Activated CD4-positive, CD25-positive, alpha-beta regulatory T cell (primary cell): ENCODE results near the gene PSMD3.

ENCODE experiments used
- DNase-seq, 4 experiments: peaks; one replicate each; lab custom pipeline; 2025; lab: John Stamatoyannopoulos, UW

The PSMD3 gene

DNA sequence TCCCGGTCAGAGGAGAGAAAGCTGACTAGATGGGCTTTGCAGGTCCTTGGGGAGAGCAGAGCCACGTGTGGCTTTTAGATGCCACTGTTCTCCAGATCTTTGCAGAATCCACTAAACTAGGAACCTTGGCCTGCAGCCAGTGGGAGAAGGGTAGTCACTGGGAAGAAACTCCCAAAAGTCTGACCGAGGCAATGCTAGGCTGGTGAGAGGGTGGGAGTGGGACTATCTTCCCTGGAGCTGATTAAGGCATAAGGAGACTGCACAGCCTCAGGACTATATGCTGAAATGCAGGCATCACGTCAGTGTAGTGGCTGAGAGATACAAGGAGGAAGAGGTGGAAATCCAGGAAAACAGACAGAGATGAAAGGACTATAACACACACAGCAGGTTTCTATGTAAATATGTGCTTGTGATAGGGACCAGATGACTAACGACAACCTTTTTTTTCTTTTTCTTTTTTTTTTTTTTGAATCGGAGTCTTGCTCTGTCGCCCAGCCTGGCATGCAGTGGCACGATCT is 20.0 kb upstream of the PSMD3 start:
- no peak for DNase-seq

DNA sequence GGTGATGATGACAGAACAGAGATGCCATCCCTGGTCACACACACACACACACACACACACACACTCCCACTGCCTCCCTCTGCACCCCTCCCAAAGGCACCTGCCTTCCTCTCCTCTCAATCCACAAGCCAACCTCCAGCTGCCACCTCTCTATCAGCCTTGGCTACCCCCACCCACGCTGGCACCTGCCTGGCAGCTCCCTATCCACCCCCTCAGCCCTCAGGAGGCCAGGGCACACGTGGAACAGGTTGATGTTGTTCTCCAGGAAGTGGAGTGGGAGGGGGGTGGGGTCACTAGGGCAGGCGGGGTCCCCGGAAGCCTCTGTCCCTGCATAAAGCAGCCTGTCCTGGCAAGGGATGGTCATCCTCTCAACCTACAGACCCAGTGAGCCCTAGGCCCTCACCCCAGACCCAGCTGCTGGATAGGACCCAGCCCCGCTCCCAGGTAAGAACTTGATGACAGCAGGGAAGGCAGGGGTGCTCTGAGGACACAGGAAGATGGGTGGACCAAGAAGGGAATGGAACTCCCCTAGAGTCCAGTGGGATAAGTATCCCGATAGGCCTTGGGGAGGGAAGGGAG is 17.9 kb upstream of the PSMD3 start, which contains the start of gene GSDMA:
Gene GSDMA, plus strand, starts transcription at position 363 of the 579 bp plus-strand sequence. CDS start 2,684 bp downstream, outside the sequence.
- no peak for DNase-seq

DNA sequence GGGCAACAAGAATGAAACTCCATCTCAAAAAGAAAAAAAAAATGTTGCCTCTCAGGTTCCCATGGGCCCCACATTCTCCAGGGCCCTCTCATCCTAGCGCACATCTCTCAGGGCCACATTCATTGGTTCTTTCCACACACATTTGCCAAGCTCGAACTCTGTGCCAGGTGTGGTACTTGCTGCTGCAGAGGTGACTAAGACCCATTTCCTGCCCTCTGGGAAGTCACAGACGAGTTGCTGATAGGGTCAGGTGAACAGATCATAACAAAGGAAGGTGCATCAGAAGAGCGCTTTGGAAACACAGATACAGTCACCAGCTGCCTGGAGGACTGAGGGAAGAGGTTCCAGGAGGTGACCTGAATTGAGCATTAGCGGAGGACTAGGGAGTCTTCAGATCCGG is 16.8 kb upstream of the PSMD3 start:
- peak in 2 of 4 experiments; percentile 37 to 42 for DNase-seq

DNA sequence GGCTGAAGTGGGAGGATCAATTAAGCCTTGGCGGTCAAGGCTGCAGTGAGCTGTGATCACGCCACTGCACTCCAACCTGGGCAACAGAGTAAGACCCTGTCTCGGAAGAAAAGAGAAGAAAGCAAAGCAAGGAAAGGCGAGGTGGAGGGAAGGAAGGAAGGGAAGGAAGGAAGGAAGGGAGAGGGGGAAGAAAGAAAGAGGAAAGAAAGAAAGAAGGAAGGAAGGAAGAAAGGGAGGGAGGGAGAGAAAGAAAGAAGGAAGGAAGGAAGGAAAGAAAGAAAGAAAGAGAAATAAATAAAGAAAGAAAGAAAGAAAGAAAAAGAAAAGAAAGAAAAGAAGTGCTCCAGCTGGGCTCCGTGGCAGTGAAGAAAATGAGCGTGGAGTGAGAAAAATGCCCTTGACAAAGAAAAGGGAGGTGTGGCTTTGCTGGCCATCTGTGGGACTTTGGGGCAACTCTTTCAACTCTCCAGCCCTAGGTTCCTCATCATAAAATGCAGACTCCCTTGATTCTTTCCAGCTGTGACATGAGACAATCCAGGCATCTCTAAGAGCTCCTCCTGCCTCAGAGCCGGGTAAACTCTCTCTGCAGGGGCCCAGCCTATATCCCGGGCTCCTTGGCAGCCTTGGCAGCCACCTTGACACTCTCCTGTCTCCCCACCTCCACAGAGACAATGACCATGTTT is 15.4 kb upstream of the PSMD3 start:
- DNase-seq, result no peak

DNA sequence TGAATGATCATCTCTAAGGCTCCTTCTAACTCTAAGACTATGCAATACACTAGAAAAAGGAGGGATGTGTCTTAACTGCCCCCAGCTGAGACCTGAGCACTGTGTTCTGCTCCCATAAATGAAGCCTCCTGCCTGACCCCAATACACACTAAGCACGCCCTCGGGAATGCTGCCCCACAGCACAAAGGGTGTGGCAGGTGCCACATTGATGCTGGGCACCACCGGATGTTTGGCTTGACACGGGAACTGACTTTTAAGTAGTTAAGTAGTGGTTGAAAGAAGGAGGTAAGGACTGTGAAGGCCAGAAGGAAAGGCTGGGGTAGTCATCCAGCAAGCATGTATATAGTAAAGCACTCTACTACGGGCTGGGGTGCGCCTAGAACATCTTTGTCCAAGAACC is 13.8 kb upstream of the PSMD3 start:
- DNase-seq, result no peak

DNA sequence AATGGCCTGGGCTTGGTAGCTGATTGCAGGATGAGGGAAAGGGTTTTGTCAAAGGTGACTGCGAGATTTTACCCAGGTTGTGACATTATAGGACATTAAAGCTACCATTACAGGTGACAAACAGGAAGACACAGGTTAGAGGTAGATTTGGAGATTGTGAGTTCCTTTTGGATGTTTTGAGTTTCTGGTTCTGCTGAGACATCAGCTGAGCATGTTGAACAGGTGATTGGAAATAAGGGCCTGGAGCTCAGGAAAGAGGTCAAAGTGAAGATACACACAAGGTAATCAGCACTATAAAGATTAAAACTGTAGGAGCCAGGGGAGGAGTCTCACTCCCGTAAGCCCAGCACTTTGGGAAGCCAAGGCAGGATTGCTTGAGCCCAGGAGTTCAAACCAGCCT is 11.8 kb upstream of the PSMD3 start:
- no peak for DNase-seq

DNA sequence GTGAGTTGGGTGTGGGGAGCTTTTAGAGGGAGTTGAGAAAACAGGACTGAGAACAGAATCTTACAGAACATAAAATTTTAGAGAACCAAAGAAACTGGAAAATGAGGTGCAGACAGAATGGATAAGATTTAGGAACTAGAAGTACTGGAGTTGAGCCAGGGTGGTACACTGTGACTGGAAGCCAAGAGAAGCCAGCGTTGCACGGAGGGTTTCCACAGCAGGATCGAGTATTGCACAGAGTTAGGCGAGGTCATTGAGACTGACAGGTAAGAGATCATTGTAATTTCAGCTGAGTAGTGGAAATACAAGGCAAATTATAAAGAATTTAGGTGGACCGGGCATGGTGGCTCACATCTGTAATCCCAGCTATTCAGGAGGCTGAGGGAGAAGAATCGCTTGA is 11.2 kb upstream of the PSMD3 start:
- no peak for DNase-seq

DNA sequence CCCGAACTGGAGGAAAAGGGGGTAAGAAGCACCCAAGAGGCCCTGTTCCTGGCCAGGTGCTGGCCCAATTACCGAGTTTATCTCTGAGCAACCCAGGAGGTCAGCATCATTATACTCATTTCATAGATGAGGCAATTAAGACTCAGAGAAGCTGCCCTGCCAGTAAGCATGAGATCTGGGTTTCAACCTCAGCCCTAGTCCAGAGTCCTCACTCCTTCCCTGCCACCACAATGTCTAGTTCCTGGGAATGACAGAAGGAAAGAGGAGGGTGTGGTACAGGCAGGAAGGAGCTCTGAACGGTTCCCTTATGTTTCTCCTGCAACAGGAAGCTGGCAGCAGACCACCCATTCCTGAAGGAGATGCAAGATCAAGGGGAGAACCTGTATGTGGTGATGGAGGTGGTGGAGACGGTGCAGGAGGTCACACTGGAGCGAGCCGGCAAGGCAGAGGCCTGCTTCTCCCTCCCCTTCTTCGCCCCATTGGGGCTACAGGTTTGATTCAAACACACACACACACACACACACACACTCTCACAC is 10.4 kb upstream of the PSMD3 start:
- DNase-seq, result no peak

DNA sequence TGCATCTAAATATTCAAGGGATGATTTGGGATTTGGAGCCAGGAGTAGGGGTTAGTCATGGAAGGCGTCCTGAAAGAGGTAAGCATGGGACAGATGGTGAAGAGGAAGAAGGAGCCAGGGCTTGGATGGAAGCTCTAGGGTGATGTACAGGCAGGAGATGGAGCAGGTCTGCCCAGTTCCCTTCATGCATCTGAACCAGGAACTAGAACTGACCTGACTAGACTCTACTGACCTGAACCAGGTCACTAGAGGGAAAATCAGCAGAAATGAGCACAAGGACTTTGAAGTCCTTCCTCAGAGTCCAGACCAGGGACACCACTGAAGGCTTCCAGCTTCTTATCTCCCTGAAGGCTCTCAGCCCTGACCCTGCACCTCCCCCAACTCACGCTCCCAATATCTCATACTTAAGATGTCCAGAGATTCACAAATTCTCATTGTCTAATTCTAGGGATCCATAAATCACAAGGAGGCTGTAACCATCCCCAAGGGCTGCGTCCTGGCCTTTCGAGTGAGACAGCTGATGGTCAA is 9.5 kb upstream of the PSMD3 start:
- no peak for DNase-seq

DNA sequence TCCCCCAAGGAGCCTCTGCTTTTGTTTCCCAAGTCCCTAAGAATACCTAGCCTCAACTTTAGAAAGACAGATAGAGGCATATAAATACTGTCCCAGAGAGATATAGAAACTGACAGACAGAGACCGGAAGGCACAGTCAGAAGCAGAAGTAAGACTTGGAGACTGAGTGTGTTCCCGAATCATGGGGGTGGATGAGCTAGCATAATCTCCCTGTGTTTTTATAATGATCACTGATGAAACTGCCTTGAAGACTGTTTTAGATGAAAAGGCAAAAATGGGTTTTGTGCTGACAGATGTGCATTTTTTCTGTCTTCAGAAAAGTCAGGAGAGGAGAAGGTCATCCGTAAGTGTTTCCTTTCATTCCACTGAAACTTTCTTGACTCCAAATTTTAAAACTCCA is 8.3 kb upstream of the PSMD3 start:
- DNase-seq, result no peak

DNA sequence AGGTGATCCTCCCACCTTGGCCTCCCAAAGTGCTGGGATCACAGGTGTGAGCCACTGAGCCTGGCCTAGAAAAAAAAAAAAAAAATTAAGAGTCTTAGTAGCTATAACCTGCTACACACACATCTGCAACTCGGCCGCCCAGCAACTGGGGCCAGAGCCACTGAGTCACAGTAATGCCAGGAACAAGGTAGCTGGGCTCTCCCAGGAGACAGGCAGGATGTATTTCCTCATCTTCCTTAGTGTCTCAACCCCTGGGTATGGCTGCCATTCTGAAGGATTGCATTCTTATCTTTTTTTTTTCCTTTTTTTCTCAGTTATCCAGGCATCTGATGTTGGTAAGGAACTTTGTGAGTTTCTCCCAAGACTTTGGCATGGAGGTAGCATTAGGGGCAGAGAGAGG is 7.1 kb upstream of the PSMD3 start:
- DNase-seq, result no peak

DNA sequence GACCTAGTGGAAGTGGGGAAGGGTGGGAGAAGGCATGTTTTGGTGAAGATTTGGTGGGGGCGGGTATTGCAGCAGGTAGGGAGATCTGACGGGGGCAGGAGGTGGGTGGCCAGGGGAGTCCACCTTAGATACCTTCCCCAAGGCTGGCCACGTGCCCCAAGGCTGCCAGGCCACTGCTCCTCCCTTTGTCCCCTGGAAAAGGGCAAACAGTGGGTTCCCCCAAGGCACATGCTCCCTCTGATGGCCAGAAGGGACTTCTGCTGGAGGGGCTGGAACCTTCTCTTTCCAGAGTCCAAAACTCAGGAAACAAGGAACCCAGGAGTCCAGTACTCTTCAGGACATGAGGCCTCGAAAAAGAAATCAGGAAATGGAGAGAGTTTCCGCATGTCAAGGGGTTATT is 6.2 kb upstream of the PSMD3 start:
- no peak for DNase-seq

DNA sequence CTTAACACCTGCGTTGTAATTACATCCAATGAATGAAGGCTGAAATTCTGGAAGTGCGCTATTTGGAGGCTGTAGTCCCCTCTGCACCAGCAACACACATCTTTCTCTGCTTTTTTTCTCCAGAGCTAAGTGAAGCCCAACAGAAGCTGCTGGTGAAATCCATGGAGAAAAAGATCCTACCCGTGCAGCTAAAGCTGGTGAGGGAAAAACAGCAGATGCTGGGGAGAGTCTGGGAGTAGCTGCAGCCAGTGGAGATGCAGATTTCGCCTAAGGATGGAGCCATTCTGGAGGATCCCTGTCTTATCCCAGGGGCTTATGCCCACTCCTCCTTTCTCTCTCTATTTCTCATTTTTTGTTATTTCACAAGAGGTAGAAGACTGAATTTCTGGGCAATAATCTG is 4.8 kb upstream of the PSMD3 start:
- DNase-seq, result no peak

DNA sequence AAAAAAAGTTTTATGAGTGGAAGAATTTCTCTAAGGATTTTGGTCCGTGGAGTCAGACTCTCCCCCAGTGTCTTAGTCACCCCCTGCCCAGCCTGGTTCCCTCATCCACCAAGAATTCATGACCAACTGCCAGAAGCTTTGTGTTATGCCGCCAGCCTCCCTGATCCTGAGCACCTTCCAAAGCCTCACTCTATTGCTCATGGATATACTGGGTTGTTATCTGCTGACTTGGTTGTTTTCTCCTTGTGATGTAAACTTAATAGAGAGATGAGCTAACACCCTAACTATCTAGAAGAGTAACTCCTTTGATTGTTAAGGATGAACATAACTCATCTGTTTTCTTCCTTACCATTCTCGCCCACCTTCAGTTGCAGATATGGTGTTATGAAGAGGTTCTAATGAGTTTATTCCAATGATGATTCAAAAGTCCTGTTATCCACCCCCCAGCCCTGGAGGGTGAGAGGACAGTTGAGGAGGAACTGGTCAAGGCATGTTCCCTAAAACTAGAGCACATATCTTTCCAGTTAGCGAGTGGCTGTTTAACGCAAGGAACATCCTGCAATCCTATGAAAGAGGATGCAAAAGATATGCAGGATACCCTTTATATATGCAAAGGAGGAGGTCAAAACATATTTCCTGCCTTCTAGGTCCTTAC is 1.5 kb upstream of the PSMD3 start:
- DNase-seq, result no peak

DNA sequence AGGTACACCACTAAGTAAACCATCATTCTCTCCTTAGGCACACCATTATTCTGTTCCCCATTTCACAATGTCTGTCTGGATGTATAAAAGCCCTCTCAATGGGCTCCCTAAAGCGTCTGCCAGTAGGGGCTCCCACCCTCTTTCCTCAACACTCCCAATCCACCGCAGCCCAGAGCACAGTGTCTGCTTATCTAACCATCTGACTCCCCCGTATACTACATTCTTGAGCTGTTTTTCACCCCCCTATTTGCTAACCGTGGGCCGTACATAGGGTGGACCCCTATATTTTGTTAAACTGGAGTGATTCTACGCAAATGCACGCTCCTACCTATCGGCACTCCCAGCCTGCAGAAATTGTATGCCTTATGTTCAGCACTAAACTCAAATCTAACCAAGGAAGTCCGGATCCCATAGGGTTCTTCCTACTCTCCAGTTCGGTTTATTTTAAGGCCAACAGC is 685 bp upstream of the PSMD3 start:
- DNase-seq, result no peak

DNA sequence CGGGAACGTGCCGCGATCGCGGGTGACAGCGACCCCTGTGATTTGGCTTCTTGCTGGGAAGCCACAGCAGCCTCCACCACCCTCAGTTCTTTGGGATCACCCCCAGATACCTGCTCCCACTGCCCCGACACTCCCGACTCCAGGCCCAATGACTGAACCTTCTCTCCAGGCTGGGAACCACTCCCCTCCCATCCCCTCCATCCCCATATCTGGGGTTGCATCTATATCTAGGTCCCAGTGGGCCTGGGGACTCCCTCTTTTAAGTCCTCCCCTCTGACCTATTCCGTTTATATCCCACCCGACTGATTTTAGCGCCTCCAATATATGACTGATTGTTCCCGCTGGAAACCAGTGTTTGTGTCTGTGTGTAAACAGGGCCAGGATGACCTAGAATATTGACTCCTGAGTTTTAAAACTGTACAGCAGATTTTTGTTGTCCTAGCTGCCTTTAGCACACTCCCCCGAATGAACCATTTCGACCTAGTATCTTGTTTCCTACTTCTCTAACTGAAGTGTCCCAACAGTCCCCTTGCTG is 667 bp downstream of the PSMD3 start:
- DNase-seq, result no peak

DNA sequence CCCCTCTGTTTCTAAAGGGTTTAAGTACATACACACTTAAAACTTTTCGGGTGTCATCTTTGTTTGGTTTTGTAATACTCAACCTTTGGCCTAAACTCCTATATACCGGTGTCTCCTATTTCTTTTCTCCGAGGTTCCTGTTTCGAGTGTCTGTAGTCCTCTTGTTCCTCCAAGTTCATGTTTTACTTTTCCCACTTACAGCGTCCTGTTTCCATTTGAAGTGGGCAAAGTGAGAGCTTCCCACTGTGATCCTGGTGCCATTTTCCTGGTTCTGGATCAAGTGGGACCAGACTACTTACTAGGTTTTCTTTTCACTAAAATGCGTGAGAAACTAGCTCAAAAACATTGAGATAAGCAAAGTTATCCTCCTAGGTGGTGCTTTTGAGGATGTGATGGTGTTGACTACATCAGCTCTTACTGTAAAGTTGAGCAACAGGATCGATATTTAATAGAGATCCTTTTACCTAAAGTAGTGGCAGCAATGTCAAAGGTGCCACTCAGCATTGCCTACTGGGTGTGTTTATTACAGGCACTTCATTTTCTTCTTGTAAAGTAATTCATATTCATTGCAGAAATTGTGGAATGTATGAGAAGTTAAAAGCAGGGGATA is 1.3 kb downstream of the PSMD3 start:
- no peak for DNase-seq

DNA sequence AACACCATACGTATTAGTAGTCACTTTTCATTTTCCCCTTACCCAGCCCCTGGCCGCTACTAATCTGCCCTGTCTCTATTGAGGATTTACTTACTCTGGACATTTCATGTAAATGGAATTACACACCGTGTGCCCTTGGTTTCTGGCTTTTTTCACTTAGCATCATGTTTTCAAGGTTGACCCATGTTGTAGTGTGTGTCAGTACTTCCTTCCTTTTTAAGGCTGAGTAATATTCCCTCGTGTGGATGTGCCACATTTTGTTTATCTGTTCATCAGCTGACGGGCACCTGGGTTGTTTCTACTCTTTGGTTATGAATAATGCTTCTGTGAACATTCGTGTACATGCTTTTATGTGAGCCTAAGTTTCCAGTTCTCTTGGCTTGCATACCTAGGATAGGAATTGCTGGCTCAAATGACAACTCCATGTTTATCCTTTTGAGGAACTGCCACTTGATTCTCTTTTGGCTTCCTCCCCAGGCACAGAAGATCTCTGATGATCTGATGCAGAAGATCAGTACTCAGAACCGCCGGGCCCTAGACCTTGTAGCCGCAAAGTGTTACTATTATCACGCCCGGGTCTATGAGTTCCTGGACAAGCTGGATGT is 7.7 kb downstream of the PSMD3 start:
- no peak for DNase-seq

DNA sequence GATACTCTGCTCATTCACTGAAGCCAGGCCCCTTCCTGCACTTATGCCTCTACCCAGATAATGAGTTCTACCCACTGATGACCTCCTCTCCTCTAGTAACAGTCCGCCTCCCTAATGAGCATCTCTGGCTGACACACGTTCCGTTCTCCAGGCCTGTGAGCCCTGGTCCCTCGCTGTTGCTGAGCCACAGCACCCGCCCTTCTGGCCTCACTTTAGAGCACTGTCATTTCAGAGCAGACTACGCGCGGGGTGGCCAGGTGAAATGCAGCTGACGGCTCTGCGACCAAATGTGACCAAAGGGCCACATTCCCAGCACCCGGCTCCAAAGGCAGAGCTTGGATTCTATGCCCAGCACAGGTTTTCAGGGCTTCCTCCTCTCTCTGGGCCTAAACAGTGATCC is 13.8 kb downstream of the PSMD3 start:
- no peak for DNase-seq

DNA sequence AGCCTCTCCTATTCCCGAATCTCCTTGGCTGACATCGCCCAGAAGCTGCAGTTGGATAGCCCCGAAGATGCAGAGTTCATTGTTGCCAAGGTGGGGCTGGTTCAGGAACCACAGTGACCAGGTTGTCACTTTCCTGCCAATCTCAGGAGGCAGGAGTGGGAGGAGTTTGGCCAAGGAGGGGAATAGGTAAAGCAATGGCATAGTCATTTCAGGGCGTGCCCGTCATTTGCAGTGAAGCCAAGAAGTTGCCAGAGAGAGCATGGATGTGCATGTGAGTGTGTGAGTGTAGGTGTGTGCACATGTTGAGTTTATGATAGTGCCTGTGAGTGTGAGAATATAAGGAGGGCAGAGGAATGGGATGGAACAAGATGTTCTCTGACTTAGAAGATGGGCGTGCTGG is 14.8 kb downstream of the PSMD3 start:
- no peak for DNase-seq

DNA sequence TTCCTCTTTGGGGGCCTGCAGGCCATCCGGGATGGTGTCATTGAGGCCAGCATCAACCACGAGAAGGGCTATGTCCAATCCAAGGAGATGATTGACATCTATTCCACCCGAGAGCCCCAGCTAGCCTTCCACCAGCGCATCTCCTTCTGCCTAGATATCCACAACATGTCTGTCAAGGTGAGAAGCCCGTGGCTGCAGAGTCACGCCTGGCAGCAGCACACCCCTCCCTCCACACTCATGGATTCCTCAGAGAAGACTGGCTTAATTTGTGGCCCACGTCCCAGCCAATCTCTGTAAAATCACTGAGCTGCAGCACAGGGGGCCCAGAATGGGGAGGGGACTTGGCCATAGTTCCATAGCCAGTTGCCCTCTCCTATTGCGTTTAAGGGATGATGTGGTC is 15.6 kb downstream of the PSMD3 start:
- DNase-seq, result no peak

DNA sequence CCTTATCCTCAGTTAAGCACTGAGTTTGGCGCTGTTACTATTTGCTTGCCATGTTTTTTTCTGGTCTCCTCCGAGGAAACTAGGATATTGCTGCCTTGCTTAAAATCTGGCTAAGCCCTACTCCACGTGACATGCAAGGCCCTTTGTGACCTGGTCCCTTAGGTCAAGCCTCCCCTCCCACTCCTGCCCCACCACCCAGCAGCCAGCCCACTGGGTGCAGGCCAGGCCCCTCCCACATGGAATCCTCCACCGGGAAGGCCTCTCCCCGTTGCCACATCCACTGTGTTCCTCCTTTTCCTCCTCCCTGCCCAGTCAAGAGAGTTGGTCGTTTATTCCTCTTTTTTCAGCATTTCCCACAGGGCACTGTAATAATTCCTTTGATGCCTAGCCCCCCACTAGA is 16.2 kb downstream of the PSMD3 start:
- no peak for DNase-seq
